Activated T-cell treated with anti-CD3 and anti-CD28 coated beads, Interleukin-2, amount 50 U/mL, for 4 hours (primary cell): Measurements from ENCODE around the gene CHRNB1. TPM values are rescaled to one million over a fixed set of nuclear protein-coding genes. Genes with fewer than 3 reads are reported as not detected.

Experiments used
- ATAC-seq, 2 donors: fragments of 200-7000 bp; cut with Tn5 transposase; one replicate each; pipeline ENCODE4 v1.10.0; 2021
- DNase-seq: peaks from one replicate; pipeline ENCODE4 v3.0.0-alpha.2; 2020
- H3K27me3 Mint-ChIP-seq: one replicate; pipeline ENCODE4 v1.8.0; 2021; ENCODE audit warnings: low read depth, mixed read lengths
- H3K36me3 Mint-ChIP-seq: one replicate; pipeline ENCODE4 v1.8.0; 2022; ENCODE audit warnings: mixed read lengths; ENCODE audit not compliant: insufficient read depth
- H3K4me1 Mint-ChIP-seq: one replicate; pipeline ENCODE4 v1.8.0; 2021; ENCODE audit warnings: low read depth, mixed read lengths
- H3K4me3 Mint-ChIP-seq: one replicate; pipeline ENCODE4 v1.8.0; 2021; ENCODE audit warnings: mild to moderate bottlenecking, moderate library complexity, mixed read lengths
- H3K9me3 Mint-ChIP-seq: one replicate; pipeline ENCODE4 v1.8.0; 2021; ENCODE audit warnings: mixed read lengths
- total RNA-seq, 3 donors: library from RNA; stranded (reverse); gene quantifications; one replicate each; pipeline ENCODE4 v1.2.1, GENCODE V29; 2021

CHRNB1 gene
- total RNA-seq, 3 donors from 2014 or later: 3.9 to 4.6 (median 4.3) TPM

GRCh38 chr17:7438656-7439460 lies 6.0 kb upstream of the CHRNB1 start:
- Mint-ChIP-seq H3K27me3 (peaks cover 47% of the 10 kb centered on the region), H3K36me3 (no peaks in the 10 kb centered on the region), H3K4me1 (peaks cover 35% of the 10 kb centered on the region), H3K9me3 (no peaks in the 10 kb centered on the region), H3K4me3 (peak overlapping the region; percentile 67)
- ATAC-seq: no peak
- DNase-seq: no peak

DNA sequence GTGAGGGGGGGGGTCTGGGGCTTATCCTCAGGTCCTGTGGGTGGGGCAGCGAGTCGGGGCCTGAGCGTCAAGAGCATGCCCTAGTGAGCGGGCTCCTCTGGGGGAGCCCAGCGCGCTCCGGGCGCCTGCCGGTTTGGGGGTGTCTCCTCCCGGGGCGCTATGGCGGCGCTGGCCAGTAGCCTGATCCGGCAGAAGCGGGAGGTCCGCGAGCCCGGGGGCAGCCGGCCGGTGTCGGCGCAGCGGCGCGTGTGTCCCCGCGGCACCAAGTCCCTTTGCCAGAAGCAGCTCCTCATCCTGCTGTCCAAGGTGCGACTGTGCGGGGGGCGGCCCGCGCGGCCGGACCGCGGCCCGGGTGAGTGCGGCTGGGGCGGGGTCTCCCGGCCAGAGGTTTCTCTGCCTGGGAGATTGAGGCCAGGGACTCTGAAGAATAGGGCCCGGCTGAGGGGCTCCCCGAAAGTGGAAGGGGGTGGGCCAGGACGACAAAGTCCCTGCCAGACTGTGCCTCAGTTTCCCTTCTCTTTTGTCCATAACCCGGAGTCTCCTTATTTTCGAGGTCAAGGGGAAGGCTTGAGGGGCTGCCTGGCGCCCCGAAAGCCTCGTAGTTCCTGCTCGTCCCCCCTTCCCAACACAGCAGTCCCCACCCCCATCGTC lies 5.3 kb upstream of the CHRNB1 start, which contains the start of gene FGF11:
Gene FGF11, plus strand, starts transcription at position 51 of the 651 bp plus-strand sequence. Its CDS starts 109 bp downstream, at position 160.
- peak within 1 kb of the TSS; percentile 74 for H3K4me3 Mint-ChIP-seq
- no peak for ATAC-seq
- no peaks in the 10 kb centered on the region for H3K9me3 Mint-ChIP-seq
- H3K4me1 Mint-ChIP-seq: peaks cover 35% of the 10 kb centered on the region
- H3K27me3 Mint-ChIP-seq: peaks cover 52% of the 10 kb centered on the region
- no peaks in the 10 kb centered on the region for H3K36me3 Mint-ChIP-seq
- DNase-seq: no peak

GRCh38 chr17:7440113-7440833 lies 4.6 kb upstream of the CHRNB1 start:
- ATAC-seq: no peak
- no peaks in the 10 kb centered on the region for H3K9me3 Mint-ChIP-seq
- peak; percentile 30 for DNase-seq
- H3K4me1 Mint-ChIP-seq: peaks cover 34% of the 10 kb centered on the region
- no peaks in the 10 kb centered on the region for H3K36me3 Mint-ChIP-seq
- peak overlapping the region; percentile 74 for H3K4me3 Mint-ChIP-seq
- peaks cover 57% of the 10 kb centered on the region for H3K27me3 Mint-ChIP-seq

DNA sequence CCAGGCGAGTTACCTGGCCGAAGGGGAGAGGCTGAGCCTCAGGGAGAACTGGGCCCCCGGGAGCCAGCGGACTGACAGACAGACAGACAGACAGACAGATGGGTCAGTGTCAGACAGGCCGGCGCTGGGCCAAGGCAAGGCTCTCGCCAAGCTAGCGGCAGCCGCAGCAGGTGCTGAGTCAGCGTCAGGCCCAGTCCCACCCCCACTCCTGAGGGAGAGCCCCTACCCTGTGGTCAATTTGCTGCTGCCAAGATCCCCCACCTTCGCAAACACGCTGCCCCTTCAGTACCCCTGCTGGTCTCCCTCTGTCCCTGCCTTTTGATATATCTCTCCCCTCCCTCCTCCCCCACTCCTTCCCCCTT lies 4.0 kb upstream of the CHRNB1 start:
- H3K4me1 Mint-ChIP-seq: peaks cover 37% of the 10 kb centered on the region
- no peak for DNase-seq

DNA sequence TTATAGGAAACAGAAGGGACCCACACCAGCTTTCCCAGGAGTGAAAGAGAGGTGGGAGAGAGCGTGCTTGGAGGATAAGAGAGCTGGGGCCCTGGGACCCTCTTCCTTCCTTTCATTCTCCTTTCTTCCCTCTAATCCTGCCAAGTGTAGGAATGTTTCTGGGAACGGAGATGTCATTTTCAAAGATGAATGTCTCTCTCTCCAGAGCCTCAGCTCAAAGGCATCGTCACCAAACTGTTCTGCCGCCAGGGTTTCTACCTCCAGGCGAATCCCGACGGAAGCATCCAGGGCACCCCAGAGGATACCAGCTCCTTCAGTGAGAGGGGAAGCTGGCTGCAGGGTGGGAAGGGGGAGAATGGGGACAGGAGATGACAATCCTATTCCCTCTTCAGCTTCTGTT lies 3.6 kb upstream of the CHRNB1 start:
- Mint-ChIP-seq H3K9me3 (no peaks in the 10 kb centered on the region), H3K36me3 (no peaks in the 10 kb centered on the region), H3K27me3 (peaks cover 65% of the 10 kb centered on the region), H3K4me3 (no peak overlapping the region), H3K4me1 (peaks cover 37% of the 10 kb centered on the region)
- no peak for ATAC-seq
- DNase-seq: no peak

More for the DNA sequence above, 4.0 kb upstream of the CHRNB1 start:
- ATAC-seq: no peak
- no peaks in the 10 kb centered on the region for H3K9me3 Mint-ChIP-seq
- peak overlapping the region; percentile 74 for H3K4me3 Mint-ChIP-seq
- no peaks in the 10 kb centered on the region for H3K36me3 Mint-ChIP-seq
- H3K27me3 Mint-ChIP-seq: peaks cover 63% of the 10 kb centered on the region

DNA sequence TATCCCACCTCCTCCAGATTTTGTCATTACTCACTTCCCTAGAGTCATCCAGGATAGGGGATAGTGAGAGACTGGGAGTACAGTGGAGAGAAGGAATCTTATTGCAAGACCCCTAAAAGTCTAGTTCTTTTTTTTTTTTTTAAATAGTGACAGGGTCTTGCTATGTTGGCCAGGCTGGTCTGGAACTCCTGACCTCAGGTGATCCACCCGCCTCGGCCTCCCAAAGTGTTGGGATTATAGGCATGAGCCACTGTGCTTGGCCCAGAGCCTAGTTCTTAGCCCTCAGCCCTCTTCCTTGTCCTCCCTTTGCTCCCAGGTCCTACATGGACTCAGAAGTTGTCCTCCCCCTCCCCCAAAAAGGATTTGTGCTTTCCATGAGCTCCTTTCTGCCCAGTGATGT lies 2.7 kb upstream of the CHRNB1 start:
- no peak for ATAC-seq
- peaks cover 68% of the 10 kb centered on the region for H3K27me3 Mint-ChIP-seq
- no peak overlapping the region for H3K4me3 Mint-ChIP-seq
- no peaks in the 10 kb centered on the region for H3K9me3 Mint-ChIP-seq
- DNase-seq: no peak
- peaks cover 37% of the 10 kb centered on the region for H3K4me1 Mint-ChIP-seq
- no peaks in the 10 kb centered on the region for H3K36me3 Mint-ChIP-seq

- H3K4me3 Mint-ChIP-seq: no peak overlapping the region
- ATAC-seq (no peak), DNase-seq (no peak)
- H3K4me1 Mint-ChIP-seq: peaks cover 30% of the 10 kb centered on the region
- H3K36me3 Mint-ChIP-seq: peaks cover 2% of the 10 kb centered on the region
- peaks cover 72% of the 10 kb centered on the region for H3K27me3 Mint-ChIP-seq
- H3K9me3 Mint-ChIP-seq: no peaks in the 10 kb centered on the region
Measured at GRCh38 chr17:7443499-7444485, 1.1 kb upstream of the CHRNB1 start.

DNA sequence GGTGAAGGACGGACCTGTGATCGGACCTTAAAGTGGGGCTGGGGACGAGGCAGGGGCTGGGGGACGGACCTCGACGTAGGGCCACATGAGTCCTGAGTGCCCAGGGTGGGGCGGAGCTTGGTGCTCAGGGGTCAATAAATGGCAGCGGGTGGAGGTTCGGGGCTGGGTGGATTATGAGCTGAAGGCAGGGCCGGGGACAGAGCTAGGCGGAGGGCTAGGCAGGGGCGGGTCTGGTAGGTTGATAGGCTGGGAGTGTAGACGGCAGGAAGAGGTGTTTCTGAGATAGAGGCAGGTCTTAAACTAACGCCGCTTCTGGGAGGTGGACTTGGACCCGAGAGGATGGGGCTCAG lies 733 bp downstream of the CHRNB1 start:
- H3K36me3 Mint-ChIP-seq: peaks cover 3% of the 10 kb centered on the region
- no peaks in the 10 kb centered on the region for H3K9me3 Mint-ChIP-seq
- peak; percentile 83 for ATAC-seq
- H3K27me3 Mint-ChIP-seq: peaks cover 60% of the 10 kb centered on the region
- no peak for DNase-seq
- H3K4me1 Mint-ChIP-seq: peaks cover 20% of the 10 kb centered on the region
- peak overlapping the region; percentile 72 for H3K4me3 Mint-ChIP-seq

- DNase-seq (no peak), ATAC-seq (no peak)
Measured at GRCh38 chr17:7448461-7448860, 3.6 kb downstream of the CHRNB1 start.

DNA sequence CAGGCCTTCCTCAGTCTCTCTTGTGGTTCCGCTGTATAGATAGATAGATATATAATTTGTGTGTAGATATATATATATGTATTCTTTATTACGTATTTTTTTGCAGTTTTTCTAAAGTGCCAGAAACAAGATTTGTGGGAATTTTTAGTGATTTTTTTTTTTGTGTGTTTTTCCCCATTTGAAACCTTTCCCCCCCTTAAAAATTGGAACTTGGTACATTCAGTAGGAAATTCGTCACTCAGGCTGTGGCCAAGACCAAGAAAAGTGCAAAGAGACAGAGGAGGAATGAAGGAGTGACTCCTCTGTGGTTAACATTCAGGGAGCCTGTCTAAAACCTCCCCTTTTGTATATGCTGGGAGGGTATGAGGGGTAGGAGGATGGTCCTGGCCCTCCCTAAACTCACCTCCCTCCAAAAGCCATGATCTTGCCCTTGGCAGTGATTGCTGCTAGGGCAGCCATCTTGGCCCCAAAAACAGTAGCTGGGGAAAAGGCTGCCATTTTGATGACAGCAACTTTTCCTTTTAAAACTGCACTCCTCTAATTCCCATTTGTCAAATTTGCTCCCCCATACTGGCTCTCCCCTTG lies 15.2 kb downstream of the CHRNB1 start:
- DNase-seq (no peak), ATAC-seq (no peak)
- Mint-ChIP-seq H3K27me3 (no peaks in the 10 kb centered on the region), H3K4me3 (no peak overlapping the region), H3K36me3 (peaks cover 4% of the 10 kb centered on the region), H3K9me3 (no peaks in the 10 kb centered on the region), H3K4me1 (peaks cover 11% of the 10 kb centered on the region)

More at GRCh38 chr17:7448461-7448860, 3.6 kb downstream of the CHRNB1 start:
- Mint-ChIP-seq H3K9me3 (no peaks in the 10 kb centered on the region), H3K4me3 (no peak overlapping the region), H3K4me1 (peaks cover 17% of the 10 kb centered on the region), H3K27me3 (peaks cover 35% of the 10 kb centered on the region), H3K36me3 (peaks cover 3% of the 10 kb centered on the region)

DNA sequence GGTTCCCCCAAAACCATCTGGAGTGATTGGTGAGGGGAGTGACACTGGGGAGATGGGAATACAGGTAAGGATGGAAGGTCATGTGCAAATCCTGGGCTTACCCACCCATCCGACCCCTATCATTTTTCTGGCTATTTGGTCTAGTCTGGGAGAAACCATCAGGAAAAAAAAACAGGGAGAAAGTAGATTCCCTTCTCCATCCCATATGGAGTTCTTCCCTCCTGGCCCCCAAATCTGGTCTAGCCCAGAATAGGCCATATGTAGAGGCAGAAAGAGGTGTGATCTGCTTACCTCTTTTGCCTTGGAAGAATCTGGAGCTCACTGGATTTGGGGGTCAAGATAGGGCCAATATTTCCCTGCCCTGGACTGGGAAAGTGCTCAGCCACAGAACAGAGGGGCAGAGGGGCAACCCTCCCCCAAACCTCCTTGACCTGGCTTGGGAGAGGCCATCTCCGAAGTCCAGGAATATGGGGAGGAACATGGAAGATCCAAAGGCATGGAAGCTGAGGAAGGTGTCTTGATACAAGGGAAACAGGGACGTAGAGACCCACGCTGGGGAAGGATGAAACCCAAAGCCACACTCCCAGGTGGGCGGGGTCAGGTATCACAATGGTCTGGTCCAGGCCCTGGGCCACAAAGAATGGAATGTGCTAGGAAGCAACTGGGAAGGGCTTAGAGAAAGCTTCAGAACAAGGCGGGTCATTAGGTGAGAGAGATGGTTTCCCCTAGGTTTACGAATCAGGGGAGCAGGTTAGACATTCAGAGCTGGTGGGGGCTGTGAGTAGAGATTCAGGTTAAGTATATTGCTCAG lies 16.2 kb downstream of the CHRNB1 start:
- DNase-seq (no peak), ATAC-seq (no peak)
- H3K4me1 Mint-ChIP-seq: peaks cover 6% of the 10 kb centered on the region
- H3K27me3 Mint-ChIP-seq: no peaks in the 10 kb centered on the region
- no peaks in the 10 kb centered on the region for H3K9me3 Mint-ChIP-seq
- no peak overlapping the region for H3K4me3 Mint-ChIP-seq
- peaks cover 4% of the 10 kb centered on the region for H3K36me3 Mint-ChIP-seq

DNA sequence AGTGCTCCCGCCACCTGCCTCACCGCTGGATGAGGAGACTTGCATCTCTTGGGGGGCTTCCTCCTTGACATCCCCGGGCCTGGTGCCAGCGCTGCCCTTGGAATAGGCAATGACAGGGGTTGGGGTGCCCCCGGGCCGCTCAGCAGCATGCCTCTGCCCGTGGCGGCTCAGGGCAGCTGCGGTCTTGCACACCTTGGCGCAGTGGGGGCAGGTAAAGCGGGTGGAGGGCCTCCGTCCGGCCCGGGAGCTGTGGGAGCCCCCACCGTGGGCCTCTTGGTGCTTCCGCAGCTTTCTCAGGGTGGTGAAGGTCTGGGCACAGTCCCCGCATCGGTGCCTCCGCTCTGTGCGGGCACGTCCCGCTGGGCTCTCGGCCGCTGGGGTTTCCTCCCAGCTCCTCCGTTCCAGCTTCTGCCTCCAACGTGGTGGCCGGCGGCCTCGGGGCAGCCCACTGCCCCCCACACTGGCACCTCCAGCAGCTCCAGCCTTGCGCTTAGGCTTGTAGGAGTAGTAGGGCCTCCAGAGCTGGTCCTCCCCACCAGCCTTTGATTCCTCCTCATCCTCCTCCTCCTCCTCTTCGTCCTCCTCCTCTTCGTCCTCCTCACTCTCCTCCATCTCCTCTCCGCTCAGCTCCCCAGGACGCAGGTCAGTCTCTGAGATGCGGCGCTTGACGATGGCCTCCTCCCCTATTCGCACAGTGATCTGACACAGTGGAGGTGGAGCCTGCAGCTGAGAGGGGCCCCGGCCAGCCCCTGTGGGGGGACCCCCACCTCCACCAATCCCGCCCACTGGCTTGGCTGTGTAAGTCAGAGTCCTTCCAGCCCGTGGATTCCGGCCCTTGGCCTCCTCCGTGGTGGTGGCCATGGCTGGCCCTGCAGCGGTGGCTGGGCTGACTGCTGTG lies 17.9 kb downstream of the CHRNB1 start:
- Mint-ChIP-seq H3K4me1 (peaks cover 3% of the 10 kb centered on the region), H3K9me3 (no peaks in the 10 kb centered on the region), H3K4me3 (no peak overlapping the region), H3K36me3 (peaks cover 4% of the 10 kb centered on the region), H3K27me3 (no peaks in the 10 kb centered on the region)
- DNase-seq: no peak
- no peak for ATAC-seq
